Panc1 (cell line): ENCODE data around the gene DYNLRB2. TPM values are rescaled to one million over a fixed set of nuclear protein-coding genes. Genes with fewer than 3 reads are reported as not detected.

Experiments used
- ATAC-seq: fragments of 200-7000 bp; cut with Tn5 transposase; 2 replicates; pipeline ENCODE4 v1.9.1; 2020; ENCODE audit warnings: mild to moderate bottlenecking, moderate library complexity
- BruUV-seq: library from RNA; stranded (reverse); fragments of 400-500 nt; replicated peaks from 2 replicates; lab custom pipeline; 2021; lab: Mats Ljungman, UMichigan
- CTCF ChIA-PET: fragments of 300-600 bp; sonication (Branson Sonifier 250); formaldehyde crosslinking; loops from one replicate; lab custom pipeline; 2022; ENCODE audit warnings: antibody characterized with exemption; lab: Charles Lee
- POLR2A ChIA-PET: fragments of 300-600 bp; sonication (Branson Sonifier 250); formaldehyde crosslinking; loops from one replicate; lab custom pipeline; 2022; ENCODE audit warnings: antibody characterized with exemption; lab: Charles Lee
- DNase-seq: peaks from one replicate; pipeline ENCODE4 v3.0.0-alpha.2; 2010; ENCODE audit warnings: low read depth, low spot score
- H3K27ac ChIP-seq: 2 replicates; pipeline ENCODE4 v1.5.1; 2011; ENCODE audit warnings: mild to moderate bottlenecking, low read length, inconsistent platforms
- H3K27me3 ChIP-seq: fragments of 200-500 bp; sonication (Bioruptor generic); 2 replicates; pipeline ENCODE4 v1.6.0; 2014; ENCODE audit warnings: low read length, inconsistent platforms; ENCODE audit not compliant: control insufficient read depth, insufficient read depth
- H3K36me3 ChIP-seq: fragments of 200-500 bp; sonication (Bioruptor generic); 2 replicates; pipeline ENCODE4 v1.5.1; 2014; ENCODE audit warnings: inconsistent platforms, mild to moderate bottlenecking, low read length, moderate library complexity; ENCODE audit not compliant: control insufficient read depth, insufficient read depth
- H3K4me1 ChIP-seq: 2 replicates; pipeline ENCODE4 v1.5.1; 2011; ENCODE audit warnings: inconsistent platforms, mild to moderate bottlenecking, low read length, moderate library complexity; ENCODE audit not compliant: control insufficient read depth, insufficient read depth
- H3K4me3 ChIP-seq, 2 experiments: 2 replicates each; pipeline ENCODE4 v1.5.1; 2011 to 2012; ENCODE audit warnings: low read depth in 2 of 2, low read length in 2 of 2, mild to moderate bottlenecking in 2 of 2, inconsistent platforms in 1 of 2, moderate library complexity in 1 of 2
- H3K9me3 ChIP-seq: fragments of 200-500 bp; sonication (Bioruptor generic); 2 replicates; pipeline ENCODE4 v1.5.1; 2014; ENCODE audit warnings: low read depth, mild to moderate bottlenecking, inconsistent platforms, low read length, moderate library complexity; ENCODE audit not compliant: control insufficient read depth, insufficient read depth
- POLR2AphosphoS5 ChIP-seq: IDR thresholded peaks from 2 replicates; pipeline ENCODE4 v1.6.1; 2012; ENCODE audit warnings: mild to moderate bottlenecking, low read depth, low read length, moderate library complexity
- SIN3A ChIP-seq: IDR thresholded peaks from 2 replicates; pipeline ENCODE4 v1.6.1; 2012; ENCODE audit warnings: low read depth, mild to moderate bottlenecking, low read length, moderate library complexity, borderline replicate concordance; ENCODE audit not compliant: insufficient read depth
- TCF7L2 ChIP-seq: IDR thresholded peaks from 2 replicates; pipeline ENCODE4 v1.6.1; 2011; ENCODE audit warnings: mild to moderate bottlenecking, low read depth, low read length, inconsistent platforms
- in situ Hi-C: cut with HindIII; loops from 2 replicates; pipeline ENCODE4 v1.10.0; 2016; ENCODE audit warnings: low sequenced_read_pairs, low pct_unique_long_range_greater_than_20kb
- intact Hi-C: fragments of 100-400 bp; cut with micrococcal nuclease; formaldehyde crosslinking; loops from one replicate; pipeline ENCODE4 v1.10.0; 2022; ENCODE audit not compliant: unreplicated experiment
- total RNA-seq: library from RNA; stranded (reverse); gene quantifications from one replicate; pipeline ENCODE4 v1.2.1, GENCODE V29; 2021; ENCODE audit not compliant: unreplicated experiment
- TF ChIP-seq, protein P1 (sequence below): fragments of 450-650 bp; IDR thresholded peaks from 2 replicates; pipeline ENCODE4 v1.5.1; 2017; ENCODE audit warnings: mild to moderate bottlenecking
- TF ChIP-seq, protein P2 (sequence below), 2 experiments: IDR thresholded peaks; 2 replicates each; pipeline ENCODE4 v1.6.1; 2011 to 2012; ENCODE audit warnings: low read depth in 2 of 2, control low read depth in 1 of 2, low read length in 1 of 2, mild to moderate bottlenecking in 1 of 2, moderate library complexity in 1 of 2; ENCODE audit not compliant: insufficient read depth in 1 of 2

Gene DYNLRB2
- total RNA-seq, 1 experiment from 2014 or later, result not detected

DNA sequence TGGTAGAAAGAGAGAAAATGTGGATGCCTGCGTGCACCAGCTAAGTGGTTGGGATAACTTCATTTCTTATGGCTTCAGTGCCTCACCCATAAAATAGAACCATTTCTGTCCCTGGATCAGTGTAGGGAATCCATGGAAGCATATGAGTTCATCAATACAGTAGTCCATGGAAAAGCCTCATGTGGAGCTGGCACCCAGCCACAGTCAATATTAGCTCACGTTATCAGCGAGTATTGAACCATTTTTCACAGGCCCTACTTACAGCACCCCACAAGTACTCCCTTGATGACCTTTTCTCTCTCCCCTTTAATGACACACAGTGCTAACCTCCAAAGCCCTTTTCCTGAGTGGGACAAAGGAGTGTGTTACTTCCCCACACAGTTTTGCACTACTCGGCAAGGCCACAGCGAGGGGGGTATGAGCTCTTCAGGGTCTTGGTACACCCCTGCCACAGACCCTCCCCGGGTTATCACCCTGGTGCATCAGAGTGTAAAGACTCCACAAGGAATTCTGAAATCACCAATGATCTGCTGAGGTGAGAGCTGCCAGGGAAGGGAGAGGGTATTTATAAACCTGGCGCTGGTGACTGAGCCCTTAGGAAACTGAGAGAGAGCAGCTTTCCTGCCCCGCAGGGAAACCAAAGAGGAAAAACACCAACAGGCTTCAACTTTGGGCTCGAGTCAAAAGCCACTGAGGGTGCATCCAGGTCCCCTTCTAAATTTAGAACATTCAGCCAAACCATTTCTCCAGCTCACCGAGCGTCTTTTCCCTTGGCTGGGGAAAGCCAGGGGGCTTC is 36.9 kb downstream of the DYNLRB2 start:
- CTCF ChIA-PET, result no interaction called here
- Histone ChIP-seq H3K36me3 (no peaks in the 10 kb centered on the region), H3K4me3 (no peak overlapping the region), H3K27me3 (no peaks in the 10 kb centered on the region), H3K9me3 (no peaks in the 10 kb centered on the region), H3K4me1 (no peaks in the 10 kb centered on the region), H3K27ac (no peak overlapping the region)
- POLR2A ChIA-PET, result no interaction called here
- DNase-seq, result no peak
- no peak for ATAC-seq
- BruUV-seq, result no TSS peak
- TF ChIP-seq, protein P1, sequence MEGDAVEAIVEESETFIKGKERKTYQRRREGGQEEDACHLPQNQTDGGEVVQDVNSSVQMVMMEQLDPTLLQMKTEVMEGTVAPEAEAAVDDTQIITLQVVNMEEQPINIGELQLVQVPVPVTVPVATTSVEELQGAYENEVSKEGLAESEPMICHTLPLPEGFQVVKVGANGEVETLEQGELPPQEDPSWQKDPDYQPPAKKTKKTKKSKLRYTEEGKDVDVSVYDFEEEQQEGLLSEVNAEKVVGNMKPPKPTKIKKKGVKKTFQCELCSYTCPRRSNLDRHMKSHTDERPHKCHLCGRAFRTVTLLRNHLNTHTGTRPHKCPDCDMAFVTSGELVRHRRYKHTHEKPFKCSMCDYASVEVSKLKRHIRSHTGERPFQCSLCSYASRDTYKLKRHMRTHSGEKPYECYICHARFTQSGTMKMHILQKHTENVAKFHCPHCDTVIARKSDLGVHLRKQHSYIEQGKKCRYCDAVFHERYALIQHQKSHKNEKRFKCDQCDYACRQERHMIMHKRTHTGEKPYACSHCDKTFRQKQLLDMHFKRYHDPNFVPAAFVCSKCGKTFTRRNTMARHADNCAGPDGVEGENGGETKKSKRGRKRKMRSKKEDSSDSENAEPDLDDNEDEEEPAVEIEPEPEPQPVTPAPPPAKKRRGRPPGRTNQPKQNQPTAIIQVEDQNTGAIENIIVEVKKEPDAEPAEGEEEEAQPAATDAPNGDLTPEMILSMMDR, result no peak
- TF ChIP-seq, protein P2, sequence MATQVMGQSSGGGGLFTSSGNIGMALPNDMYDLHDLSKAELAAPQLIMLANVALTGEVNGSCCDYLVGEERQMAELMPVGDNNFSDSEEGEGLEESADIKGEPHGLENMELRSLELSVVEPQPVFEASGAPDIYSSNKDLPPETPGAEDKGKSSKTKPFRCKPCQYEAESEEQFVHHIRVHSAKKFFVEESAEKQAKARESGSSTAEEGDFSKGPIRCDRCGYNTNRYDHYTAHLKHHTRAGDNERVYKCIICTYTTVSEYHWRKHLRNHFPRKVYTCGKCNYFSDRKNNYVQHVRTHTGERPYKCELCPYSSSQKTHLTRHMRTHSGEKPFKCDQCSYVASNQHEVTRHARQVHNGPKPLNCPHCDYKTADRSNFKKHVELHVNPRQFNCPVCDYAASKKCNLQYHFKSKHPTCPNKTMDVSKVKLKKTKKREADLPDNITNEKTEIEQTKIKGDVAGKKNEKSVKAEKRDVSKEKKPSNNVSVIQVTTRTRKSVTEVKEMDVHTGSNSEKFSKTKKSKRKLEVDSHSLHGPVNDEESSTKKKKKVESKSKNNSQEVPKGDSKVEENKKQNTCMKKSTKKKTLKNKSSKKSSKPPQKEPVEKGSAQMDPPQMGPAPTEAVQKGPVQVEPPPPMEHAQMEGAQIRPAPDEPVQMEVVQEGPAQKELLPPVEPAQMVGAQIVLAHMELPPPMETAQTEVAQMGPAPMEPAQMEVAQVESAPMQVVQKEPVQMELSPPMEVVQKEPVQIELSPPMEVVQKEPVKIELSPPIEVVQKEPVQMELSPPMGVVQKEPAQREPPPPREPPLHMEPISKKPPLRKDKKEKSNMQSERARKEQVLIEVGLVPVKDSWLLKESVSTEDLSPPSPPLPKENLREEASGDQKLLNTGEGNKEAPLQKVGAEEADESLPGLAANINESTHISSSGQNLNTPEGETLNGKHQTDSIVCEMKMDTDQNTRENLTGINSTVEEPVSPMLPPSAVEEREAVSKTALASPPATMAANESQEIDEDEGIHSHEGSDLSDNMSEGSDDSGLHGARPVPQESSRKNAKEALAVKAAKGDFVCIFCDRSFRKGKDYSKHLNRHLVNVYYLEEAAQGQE (IDR thresholded peaks at IDR 0.05; ENCODE audit: insufficient read depth in 1 of 2, low read depth in 2 of 2, low read length in 1 of 2), result no peak
- no peak for TF ChIP-seq POLR2AphosphoS5
- in situ Hi-C loops (no loop called here), intact Hi-C loops (no loop called here)

DNA sequence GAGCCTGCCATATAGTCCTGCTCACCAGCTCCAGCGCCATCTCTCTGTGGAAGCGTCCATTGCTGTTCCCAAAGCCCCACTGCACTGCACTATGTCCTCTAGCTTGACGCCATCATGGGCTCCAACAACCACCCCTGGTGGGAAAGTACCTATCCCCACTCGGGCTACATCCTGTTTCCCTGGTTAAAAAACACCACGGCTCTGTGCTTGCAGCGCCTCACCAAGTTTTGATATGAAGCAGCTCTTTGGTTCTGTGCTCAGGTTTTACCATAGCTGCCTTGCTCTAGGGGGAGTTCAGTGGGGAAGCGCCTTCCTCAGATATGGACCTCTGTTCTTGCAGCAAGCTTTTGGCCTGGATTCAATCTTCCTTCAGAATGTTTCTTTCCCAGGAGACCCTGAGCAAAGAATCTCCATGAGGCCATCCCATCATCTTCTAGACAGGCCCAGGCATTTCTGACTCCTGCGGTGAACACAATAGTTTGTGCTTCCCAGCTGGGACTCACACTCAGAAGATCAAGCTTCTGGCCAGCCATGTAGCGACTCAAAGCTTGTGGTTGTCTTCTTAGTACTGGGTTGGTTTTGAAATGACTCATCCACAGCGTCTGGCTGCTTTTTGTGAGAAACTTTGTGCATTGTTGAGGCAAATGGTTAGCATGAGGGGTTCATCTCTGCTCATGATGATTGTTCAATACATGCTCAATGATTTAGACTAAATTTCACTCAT is 39.5 kb downstream of the DYNLRB2 start:
- ChIA-PET POLR2A (no interaction called here), CTCF (no interaction called here)
- no peak for DNase-seq
- no peaks in the 10 kb centered on the region for H3K9me3 ChIP-seq
- no TSS peak for BruUV-seq
- intact Hi-C loops (no loop called here), in situ Hi-C loops (no loop called here)
- no peaks in the 10 kb centered on the region for H3K36me3 ChIP-seq
- TF ChIP-seq SIN3A (no peak), POLR2AphosphoS5 (no peak), TCF7L2 (no peak)
- TF ChIP-seq, protein P1, result no peak
- TF ChIP-seq, protein P2 (IDR thresholded peaks at IDR 0.05; ENCODE audit: insufficient read depth in 1 of 2, low read depth in 2 of 2, low read length in 1 of 2), result no peak
- no peak overlapping the region for H3K4me3 ChIP-seq
- no peak overlapping the region for H3K27ac ChIP-seq
- no peak for ATAC-seq
- no peaks in the 10 kb centered on the region for H3K27me3 ChIP-seq
- H3K4me1 ChIP-seq, result no peaks in the 10 kb centered on the region
